Ectodermal cell (in vitro differentiated cells): Measurements from ENCODE around the gene PIGN.
"Not testable (repeated sequence)": the region's sequence is repeated elsewhere in the genome, so short reads cannot be mapped to it uniquely, and the experiment has no call there.

Source experiments
- H3K27ac ChIP-seq: 2 replicates; pipeline ENCODE4 v1.7.0; 2013; ENCODE audit warnings: mild to moderate bottlenecking, low read depth, low read length; ENCODE audit not compliant: insufficient read depth, poor library complexity, severe bottlenecking
- H3K27me3 ChIP-seq: 2 replicates; pipeline ENCODE4 v1.7.0; 2013; ENCODE audit warnings: mild to moderate bottlenecking, low read length; ENCODE audit not compliant: insufficient read depth, control insufficient read depth, poor library complexity, severe bottlenecking
- H3K36me3 ChIP-seq: one replicate; pipeline ENCODE4 v1.7.0; 2013; ENCODE audit warnings: low read length; ENCODE audit not compliant: control insufficient read depth, insufficient read depth
- H3K4me1 ChIP-seq: one replicate; pipeline ENCODE4 v1.7.0; 2013; ENCODE audit warnings: low read length; ENCODE audit not compliant: control insufficient read depth, insufficient read depth
- H3K4me3 ChIP-seq: 2 replicates; pipeline ENCODE4 v1.7.0; 2013; ENCODE audit warnings: low read depth, low read length, control low read depth; ENCODE audit not compliant: insufficient read depth
- H3K9me3 ChIP-seq: 2 replicates; pipeline ENCODE4 v1.7.0; 2013; ENCODE audit warnings: mild to moderate bottlenecking, low read length, moderate library complexity; ENCODE audit not compliant: control insufficient read depth
- WGBS, 2 experiments: methylation state at CpG; one replicate each; pipeline ENCODE4 v1.1.7; 2013; ENCODE audit warnings: missing lambda C conversion rate in 2 of 2; 5-methylcytosine and 5-hydroxymethylcytosine counted together

The PIGN gene

DNA sequence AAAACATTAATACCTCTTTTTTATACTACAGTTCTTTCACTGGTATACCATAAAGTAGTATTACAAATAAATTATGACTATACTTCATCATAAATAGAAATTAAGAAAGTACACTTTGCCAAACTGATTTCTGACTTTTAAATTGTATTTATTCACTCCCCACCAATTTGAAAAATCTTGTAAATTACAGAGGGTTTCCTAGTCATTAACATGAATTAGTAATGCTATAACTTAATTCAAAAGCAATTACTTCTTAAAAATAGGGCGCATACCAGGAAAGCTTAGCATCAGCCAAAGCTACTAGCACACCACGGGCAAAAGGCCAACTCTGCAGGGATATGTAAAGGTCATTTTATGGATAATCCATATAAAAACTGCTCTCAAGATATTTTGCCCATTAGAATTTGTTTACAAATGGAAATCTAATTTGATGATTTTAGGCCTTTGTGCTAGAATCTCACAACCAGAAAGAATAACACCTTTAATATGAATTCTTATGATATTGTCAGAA lies 142.3 kb downstream of the PIGN start:
- no peaks in the 10 kb centered on the region for H3K36me3 ChIP-seq
- WGBS, 2 experiments = 100% methylated on average over 2 of the region's 2 CpGs; no CpG with 5 or more reads in 1 of the 2 experiments
- H3K27ac ChIP-seq = no peak overlapping the region

DNA sequence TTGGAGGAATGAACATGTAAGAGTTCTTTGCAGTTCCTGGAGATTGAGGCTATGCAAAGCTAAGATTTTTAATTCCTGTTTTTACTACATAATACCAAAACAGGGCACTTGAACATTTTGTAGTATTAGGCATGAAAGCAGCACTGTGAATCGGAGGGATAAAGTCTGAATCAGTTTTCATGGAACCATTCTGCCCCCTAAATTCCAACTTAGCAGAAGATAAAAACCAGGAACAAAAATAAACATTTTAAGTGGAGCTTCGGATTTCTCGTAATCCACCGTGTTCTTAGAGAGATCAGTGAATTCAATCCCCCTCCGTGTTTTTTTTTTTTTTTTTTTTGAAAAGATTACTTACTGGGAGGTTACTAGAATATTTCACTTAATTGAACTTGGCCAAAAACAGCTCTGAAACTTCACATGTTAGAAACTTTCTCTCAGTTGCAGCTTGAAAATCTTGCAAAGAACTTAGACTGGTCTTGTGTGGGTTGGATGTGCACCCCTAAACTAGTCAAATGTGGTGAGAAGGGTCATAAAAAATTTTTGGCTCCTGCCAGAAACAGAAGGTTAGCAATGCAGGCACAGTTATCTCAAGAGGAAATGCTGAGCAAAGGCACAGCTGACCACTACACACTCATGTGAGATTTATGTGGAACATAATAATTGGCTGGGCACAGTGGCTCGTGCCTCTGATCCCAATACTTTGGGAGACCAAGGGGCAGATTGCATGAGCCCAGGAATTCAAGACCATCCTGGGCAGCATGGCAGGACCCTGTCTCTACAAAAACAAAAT lies 148.7 kb downstream of the PIGN start:
- Histone ChIP-seq H3K36me3 (no peaks in the 10 kb centered on the region), H3K4me1 (no peaks in the 10 kb centered on the region), H3K9me3 (no peaks in the 10 kb centered on the region), H3K27me3 (no peaks in the 10 kb centered on the region), H3K4me3 (no peak overlapping the region), H3K27ac (no peak overlapping the region)
- WGBS, 2 experiments = 91 to 98% methylated on average over 5 to 6 of the region's 6 CpGs

More for the DNA sequence above, 142.3 kb downstream of the PIGN start:
- Histone ChIP-seq H3K27me3 (no peaks in the 10 kb centered on the region), H3K4me1 (no peaks in the 10 kb centered on the region), H3K4me3 (no peak overlapping the region), H3K9me3 (no peaks in the 10 kb centered on the region)

DNA sequence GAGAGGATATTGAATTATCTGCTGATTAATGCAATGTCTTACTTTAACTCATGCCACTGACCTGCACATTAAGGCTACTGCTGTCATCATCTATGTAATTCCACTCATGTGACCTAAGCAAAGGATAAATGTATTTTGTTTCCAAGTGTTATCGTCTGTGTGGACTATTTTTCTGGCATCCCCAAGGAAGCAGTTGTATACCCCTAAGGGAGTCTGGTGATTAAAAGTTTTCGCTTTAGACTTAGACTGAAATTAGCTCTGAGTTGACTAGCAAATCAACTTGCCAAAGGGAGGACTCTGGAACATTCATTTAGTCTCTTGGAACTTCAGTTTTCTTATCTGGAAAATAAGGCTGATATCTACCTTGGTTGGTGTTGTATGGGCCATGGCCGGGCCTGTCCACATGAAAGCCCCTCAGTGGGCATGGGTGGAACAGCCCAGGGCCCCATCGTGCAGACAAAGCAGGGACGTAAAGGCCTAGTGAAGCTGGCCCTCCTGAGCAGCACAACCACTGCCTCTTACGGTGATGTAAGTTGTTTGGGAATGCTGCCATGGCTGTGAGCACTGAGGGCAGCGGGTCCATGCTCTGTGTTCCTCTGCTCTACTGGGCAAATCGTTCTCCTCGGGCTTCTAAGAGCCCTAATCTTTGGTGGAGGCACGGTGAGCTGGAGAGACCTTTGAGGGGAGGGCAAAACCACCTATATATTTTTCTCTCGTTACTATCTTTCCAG lies 149.7 kb downstream of the PIGN start:
- no peaks in the 10 kb centered on the region for H3K36me3 ChIP-seq
- H3K4me3 ChIP-seq = no peak overlapping the region
- no peaks in the 10 kb centered on the region for H3K9me3 ChIP-seq
- H3K4me1 ChIP-seq = no peaks in the 10 kb centered on the region
- H3K27ac ChIP-seq = no peak overlapping the region
- 90 to 96% methylated on average over 11 of the region's 11 CpGs for WGBS, 2 experiments
- H3K27me3 ChIP-seq = no peaks in the 10 kb centered on the region

DNA sequence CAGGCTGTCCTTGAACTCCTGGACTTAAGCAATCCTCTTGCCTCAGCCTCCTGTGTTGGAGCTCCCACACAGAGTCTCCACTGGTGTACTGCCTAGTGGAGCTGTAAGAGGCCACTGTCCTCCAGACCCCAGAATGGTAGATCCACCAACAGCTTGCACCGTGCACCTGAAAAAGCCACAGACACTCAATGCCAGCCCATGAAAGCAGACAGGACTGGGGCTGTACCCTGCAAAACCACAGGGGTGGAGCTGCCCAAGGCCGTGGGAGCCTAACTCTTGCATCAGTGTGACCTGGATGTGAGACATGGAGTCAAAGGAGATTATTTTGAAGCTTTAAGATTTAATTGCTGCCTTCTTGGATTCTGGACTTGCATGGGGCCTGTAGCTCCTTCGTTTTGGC lies 152.6 kb downstream of the PIGN start:
- H3K9me3 ChIP-seq, H3K4me3 ChIP-seq, H3K27me3 ChIP-seq, H3K27ac ChIP-seq, H3K36me3 ChIP-seq, H3K4me1 ChIP-seq: not testable (repeated sequence)
- 88 to 96% methylated on average over 2 to 3 of the region's 3 CpGs for WGBS, 2 experiments

DNA sequence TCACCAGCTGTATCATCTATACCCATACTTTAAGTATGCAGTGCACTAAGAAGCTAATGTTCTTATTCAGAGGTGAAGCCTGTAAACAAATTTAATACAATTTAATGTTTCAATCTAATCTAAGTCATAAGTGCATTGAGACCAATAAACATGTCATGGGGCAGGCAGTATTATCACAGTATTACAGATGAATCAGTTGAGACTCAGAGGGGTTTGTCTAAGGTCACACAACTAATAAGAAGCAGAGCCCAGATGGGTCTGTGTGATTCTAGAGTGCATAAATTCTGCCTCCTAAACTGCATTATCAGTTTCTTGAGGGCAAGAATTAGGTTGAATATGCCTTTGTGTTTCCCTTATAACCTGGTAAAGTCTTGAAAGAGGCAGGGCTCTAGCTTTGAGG lies 153.1 kb downstream of the PIGN start:
- Histone ChIP-seq H3K4me3 (no peak overlapping the region), H3K27ac (no peak overlapping the region), H3K27me3 (no peaks in the 10 kb centered on the region), H3K4me1 (no peaks in the 10 kb centered on the region), H3K9me3 (no peaks in the 10 kb centered on the region), H3K36me3 (no peaks in the 10 kb centered on the region)

DNA sequence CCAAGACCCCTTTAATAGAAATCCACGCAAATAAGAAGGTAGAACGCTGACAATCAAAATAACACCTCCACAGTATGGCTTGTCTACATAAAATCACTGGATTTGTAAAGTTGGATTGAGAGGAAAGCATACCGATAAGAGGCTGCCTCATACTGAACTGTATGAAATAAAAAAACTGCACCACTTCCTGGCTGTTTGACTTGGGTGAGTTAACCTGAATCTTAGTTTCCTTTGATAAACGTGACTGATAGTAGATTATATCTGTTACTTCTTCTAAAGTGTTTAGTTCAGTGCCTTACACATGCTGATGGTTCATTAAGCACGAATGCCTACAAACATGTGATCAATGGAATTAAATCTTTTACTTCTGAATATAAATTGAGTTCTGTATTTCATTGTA lies 153.6 kb downstream of the PIGN start:
- Histone ChIP-seq H3K9me3 (no peaks in the 10 kb centered on the region), H3K4me3 (no peak overlapping the region)
- WGBS, 2 experiments = 95 to 96% methylated on average over 3 to 5 of the region's 5 CpGs

DNA sequence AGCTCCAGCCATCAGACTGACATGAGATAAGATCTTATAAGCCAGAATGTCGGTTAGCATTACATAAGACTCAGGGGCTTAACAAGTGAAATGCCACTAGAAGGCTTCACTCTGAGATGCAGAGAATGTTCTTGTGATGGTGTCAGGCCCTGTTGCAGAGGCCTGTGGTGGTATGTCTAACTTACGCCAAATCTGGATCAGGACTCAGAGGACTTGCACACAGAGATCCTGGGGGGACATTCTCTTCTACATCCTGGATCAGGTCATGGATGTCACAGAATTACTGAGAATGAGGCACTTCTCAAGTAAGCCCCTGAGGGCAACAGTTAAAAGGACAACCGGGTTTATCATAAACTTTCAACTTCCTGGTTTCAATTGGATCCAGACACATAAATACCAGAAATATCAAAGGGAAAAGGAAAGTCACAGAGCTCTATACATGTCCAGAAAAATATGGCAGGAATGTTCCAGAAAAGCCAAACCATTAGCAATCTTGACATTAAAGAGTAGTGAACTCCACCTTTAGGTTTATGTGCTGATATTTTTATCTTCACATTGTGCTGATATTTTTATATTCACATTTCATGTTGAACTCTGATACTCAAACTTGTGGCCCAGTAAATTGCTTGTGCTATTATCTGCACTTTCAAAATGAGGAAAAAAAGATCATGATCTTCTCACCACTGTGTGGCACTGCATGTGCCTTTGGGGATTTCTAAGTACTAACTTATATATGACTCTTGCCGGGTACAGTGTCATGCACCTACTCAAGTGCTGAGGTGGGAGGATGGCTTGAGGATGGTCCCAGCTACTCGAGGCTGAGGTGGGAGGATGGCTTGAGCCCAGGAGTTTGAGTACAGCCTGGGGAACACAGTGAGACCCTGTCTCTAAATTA lies 156.5 kb downstream of the PIGN start:
- WGBS, 2 experiments = 91 to 96% methylated on average over 5 of the region's 5 CpGs
- Histone ChIP-seq H3K4me1 (no peaks in the 10 kb centered on the region), H3K9me3 (no peaks in the 10 kb centered on the region), H3K27ac (no peak overlapping the region), H3K36me3 (no peaks in the 10 kb centered on the region), H3K27me3 (no peaks in the 10 kb centered on the region), H3K4me3 (no peak overlapping the region)

More for the DNA sequence above, 153.6 kb downstream of the PIGN start:
- Histone ChIP-seq H3K4me1 (no peaks in the 10 kb centered on the region), H3K36me3 (no peaks in the 10 kb centered on the region), H3K27ac (no peak overlapping the region), H3K27me3 (no peaks in the 10 kb centered on the region)

DNA sequence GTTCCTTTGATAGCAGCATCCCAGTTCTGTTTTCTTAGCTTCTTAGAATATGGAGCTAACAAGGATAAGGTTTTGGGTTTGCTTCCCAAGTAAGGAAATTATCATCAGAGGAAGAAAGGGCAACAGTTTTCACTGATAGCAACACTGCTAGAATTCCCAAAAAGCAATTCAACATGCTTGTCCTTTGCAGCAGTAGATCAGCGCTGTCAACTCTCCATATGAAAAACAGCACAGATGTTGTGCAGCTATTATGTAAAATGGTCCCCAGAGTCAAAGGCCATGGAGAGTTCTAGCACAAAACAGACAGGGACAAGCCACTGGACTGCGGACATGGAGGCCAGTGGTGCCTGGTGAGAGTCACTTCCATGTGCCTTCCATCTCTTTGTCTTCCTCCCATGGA lies 158.1 kb downstream of the PIGN start:
- Histone ChIP-seq H3K36me3 (no peaks in the 10 kb centered on the region), H3K4me1 (no peaks in the 10 kb centered on the region), H3K9me3 (no peaks in the 10 kb centered on the region), H3K27me3 (no peaks in the 10 kb centered on the region), H3K4me3 (no peak overlapping the region), H3K27ac (no peak overlapping the region)
- 96 to 100% methylated on average over 2 of the region's 2 CpGs for whole genome bisulfite sequencing, 2 experiments

DNA sequence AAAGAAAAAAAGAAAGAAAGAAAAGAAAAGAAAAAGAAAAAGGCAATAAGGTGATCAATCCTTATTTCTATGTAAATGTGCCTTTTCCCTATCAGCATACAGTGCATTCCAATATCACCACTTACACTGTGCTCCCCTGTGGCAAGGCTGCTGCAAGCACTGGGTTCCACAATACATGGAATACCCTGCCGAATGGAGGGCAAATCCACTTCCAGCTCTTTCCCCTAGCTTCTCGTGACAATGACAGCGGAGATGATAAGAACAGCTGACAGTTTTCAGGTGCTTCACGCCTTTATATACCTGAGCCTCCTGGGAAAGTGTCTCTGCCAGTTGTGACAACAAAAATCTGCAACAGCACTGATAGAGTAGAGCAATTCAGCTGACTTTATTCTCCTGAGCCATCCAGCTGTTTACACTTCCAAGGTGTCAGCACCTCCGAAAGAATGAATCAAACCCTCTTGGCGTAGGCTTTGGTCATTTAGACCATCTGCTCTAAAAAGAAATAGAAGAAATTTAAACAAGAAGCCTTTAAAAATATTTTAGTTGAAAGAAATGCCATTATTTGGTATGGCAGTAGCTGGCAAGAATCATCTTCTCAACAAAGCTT lies 158.8 kb downstream of the PIGN start:
- Histone ChIP-seq H3K4me3 (no peak overlapping the region), H3K27ac (no peak overlapping the region), H3K4me1 (no peaks in the 10 kb centered on the region), H3K9me3 (no peaks in the 10 kb centered on the region), H3K36me3 (no peaks in the 10 kb centered on the region), H3K27me3 (no peaks in the 10 kb centered on the region)
- 82% methylated on average over 5 to 6 of the region's 6 CpGs for WGBS, 2 experiments
